VCaP (cell line): ENCODE measurements around the gene GRIK4.

Experiments used
- H3K27ac ChIP-seq: fragments of 450-650 bp; 2 replicates; pipeline ENCODE4 v1.5.1; 2017
- CTCF ChIP-seq: fragments of 450-650 bp; conservative IDR thresholded peaks from 2 replicates; pipeline ENCODE4 v1.5.1; 2017; ENCODE audit warnings: mild to moderate bottlenecking, moderate library complexity

Gene GRIK4

GRCh38 chr11:120883404-120884080 lies 372.0 kb downstream of the GRIK4 start:
- peak overlapping the region; percentile 56 for H3K27ac ChIP-seq
- TF ChIP-seq CTCF = no peak

GRCh38 chr11:120884154-120885020 lies 372.8 kb downstream of the GRIK4 start:
- no peak for TF ChIP-seq CTCF
- peak overlapping the region; percentile 56 for H3K27ac ChIP-seq

GRCh38 chr11:120890609-120891320 lies 379.2 kb downstream of the GRIK4 start:
- TF ChIP-seq CTCF = no peak
- no peak overlapping the region for H3K27ac ChIP-seq

GRCh38 chr11:120893440-120894201 lies 382.1 kb downstream of the GRIK4 start:
- H3K27ac ChIP-seq = no peak overlapping the region
- TF ChIP-seq CTCF = no peak

- no peak for TF ChIP-seq CTCF
- no peak overlapping the region for H3K27ac ChIP-seq
These were observed 382.8 kb downstream of the GRIK4 start for GRCh38 chr11:120894202-120894985.

- TF ChIP-seq CTCF = no peak
- H3K27ac ChIP-seq = no peak overlapping the region
These were observed 385.1 kb downstream of the GRIK4 start for GRCh38 chr11:120896687-120897086.
